Suprapubic skin (tissue), 4 donors: ENCODE results near the gene WNT7A. TPM values are rescaled to one million over a fixed set of nuclear protein-coding genes. Genes with fewer than 3 reads are reported as not detected.

Experiments used
- DNase-seq, 2 donors: peaks; one replicate each; pipeline ENCODE4 v3.0.0-alpha.2; 2019; ENCODE audit warnings: low spot score in 2 of 2
- H3K27ac ChIP-seq: fragments of 200-600 bp; sonication (generic); one replicate; pipeline ENCODE4 v1.5.1; 2019
- H3K27me3 ChIP-seq: fragments of 200-600 bp; sonication (generic); one replicate; pipeline ENCODE4 v1.5.1; 2019
- H3K36me3 ChIP-seq: fragments of 200-600 bp; sonication (generic); one replicate; pipeline ENCODE4 v1.5.1; 2019
- H3K4me1 ChIP-seq: fragments of 200-600 bp; sonication (generic); one replicate; pipeline ENCODE4 v1.5.1; 2019
- H3K4me3 ChIP-seq: fragments of 200-600 bp; sonication (generic); one replicate; pipeline ENCODE4 v1.5.1; 2019; ENCODE audit warnings: mild to moderate bottlenecking
- H3K9me3 ChIP-seq: fragments of 200-600 bp; sonication (generic); one replicate; pipeline ENCODE4 v1.5.1; 2019
- EP300 ChIP-seq: sonication (generic); formaldehyde crosslinking; IDR thresholded peaks from one replicate; pipeline ENCODE4 v1.6.1; 2017; ENCODE audit warnings: antibody characterized with exemption
- POLR2A ChIP-seq, 2 donors: fragments of 450-650 bp; IDR thresholded peaks; one replicate each; pipeline ENCODE4 v1.6.1; 2017; ENCODE audit warnings: antibody characterized with exemption in 2 of 2, mild to moderate bottlenecking in 2 of 2, moderate library complexity in 2 of 2
- POLR2AphosphoS5 ChIP-seq, 3 donors: sonication (generic); formaldehyde crosslinking; IDR thresholded peaks; one replicate each; pipeline ENCODE4 v1.6.1; 2017; ENCODE audit warnings: antibody characterized with exemption in 3 of 3
- WGBS: methylation state at CpG from one replicate; pipeline ENCODE4 v1.1.5; 2018; 5-methylcytosine and 5-hydroxymethylcytosine counted together
- total RNA-seq, 4 donors: library from RNA; depleted of rRNA; stranded (reverse); fragments of >200 nt; gene quantifications; one replicate each; pipeline ENCODE4 v1.1.0, GENCODE V29; 2016
- TF ChIP-seq, protein P1 (sequence below), 2 donors: fragments of 200-600 bp in 1 of 2; fragments of 450-650 bp in 1 of 2; sonication (generic) in 1 of 2; IDR thresholded peaks; one replicate each; pipeline ENCODE4 v1.5.1; 2016 to 2019; ENCODE audit warnings: antibody characterized with exemption in 2 of 2, mild to moderate bottlenecking in 1 of 2, moderate library complexity in 1 of 2

WNT7A gene
- total RNA-seq, 4 donors from 2014 or later = 1.1 to 3.9 (median 1.8) TPM

GRCh38 chr3:13856006-13856405, 23.9 kb downstream of the WNT7A start:
- peaks cover 29% of the 10 kb centered on the region for H3K4me1 ChIP-seq
- TF ChIP-seq, protein P1, sequence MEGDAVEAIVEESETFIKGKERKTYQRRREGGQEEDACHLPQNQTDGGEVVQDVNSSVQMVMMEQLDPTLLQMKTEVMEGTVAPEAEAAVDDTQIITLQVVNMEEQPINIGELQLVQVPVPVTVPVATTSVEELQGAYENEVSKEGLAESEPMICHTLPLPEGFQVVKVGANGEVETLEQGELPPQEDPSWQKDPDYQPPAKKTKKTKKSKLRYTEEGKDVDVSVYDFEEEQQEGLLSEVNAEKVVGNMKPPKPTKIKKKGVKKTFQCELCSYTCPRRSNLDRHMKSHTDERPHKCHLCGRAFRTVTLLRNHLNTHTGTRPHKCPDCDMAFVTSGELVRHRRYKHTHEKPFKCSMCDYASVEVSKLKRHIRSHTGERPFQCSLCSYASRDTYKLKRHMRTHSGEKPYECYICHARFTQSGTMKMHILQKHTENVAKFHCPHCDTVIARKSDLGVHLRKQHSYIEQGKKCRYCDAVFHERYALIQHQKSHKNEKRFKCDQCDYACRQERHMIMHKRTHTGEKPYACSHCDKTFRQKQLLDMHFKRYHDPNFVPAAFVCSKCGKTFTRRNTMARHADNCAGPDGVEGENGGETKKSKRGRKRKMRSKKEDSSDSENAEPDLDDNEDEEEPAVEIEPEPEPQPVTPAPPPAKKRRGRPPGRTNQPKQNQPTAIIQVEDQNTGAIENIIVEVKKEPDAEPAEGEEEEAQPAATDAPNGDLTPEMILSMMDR (IDR thresholded peaks at IDR 0.05) = no peak
- TF ChIP-seq POLR2AphosphoS5 (IDR thresholded peaks at IDR 0.05) = no peak
- TF ChIP-seq POLR2A (IDR thresholded peaks at IDR 0.05) = no peak
- no peak for TF ChIP-seq EP300
- WGBS = 83% methylated on average over 6 of the region's 7 CpGs
- DNase-seq = no peak
- no peaks in the 10 kb centered on the region for H3K9me3 ChIP-seq
- no peaks in the 10 kb centered on the region for H3K36me3 ChIP-seq
- no peak overlapping the region for H3K27ac ChIP-seq
- no peak overlapping the region for H3K4me3 ChIP-seq
- H3K27me3 ChIP-seq = peaks cover 67% of the 10 kb centered on the region

- DNase-seq = no peak
- peaks cover 74% of the 10 kb centered on the region for H3K27me3 ChIP-seq
- H3K36me3 ChIP-seq = no peaks in the 10 kb centered on the region
- WGBS = 85% methylated on average over 25 of the region's 25 CpGs
- no peaks in the 10 kb centered on the region for H3K9me3 ChIP-seq
- no peak overlapping the region for H3K27ac ChIP-seq
- no peak overlapping the region for H3K4me3 ChIP-seq
- TF ChIP-seq POLR2AphosphoS5 (IDR thresholded peaks at IDR 0.05) = no peak
- TF ChIP-seq, protein P1 (IDR thresholded peaks at IDR 0.05) = no peak
- TF ChIP-seq EP300 = no peak
- no peak for TF ChIP-seq POLR2A (IDR thresholded peaks at IDR 0.05)
- peaks cover 37% of the 10 kb centered on the region for H3K4me1 ChIP-seq
Observed at GRCh38 chr3:13854492-13854891, 25.4 kb downstream of the WNT7A start.

DNA sequence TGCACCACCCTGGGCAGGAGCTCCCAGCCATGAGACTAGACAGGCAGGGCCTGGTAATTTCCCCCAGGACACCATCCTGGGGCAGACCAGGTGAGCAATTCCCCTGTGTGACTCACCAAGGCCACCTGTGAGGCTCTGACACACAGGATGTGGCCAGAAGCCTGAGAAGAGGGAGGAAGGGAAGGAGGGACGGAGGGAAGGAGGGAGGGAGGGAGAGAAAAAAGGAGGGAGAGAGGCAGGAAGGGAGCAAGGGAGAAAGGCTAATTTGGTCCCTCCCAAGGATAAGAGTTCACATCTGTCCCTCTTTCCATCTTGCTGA, 25.9 kb downstream of the WNT7A start:
- peaks cover 37% of the 10 kb centered on the region for H3K4me1 ChIP-seq
- H3K27ac ChIP-seq = no peak overlapping the region

GRCh38 chr3:13853256-13853977, 26.5 kb downstream of the WNT7A start:
- Histone ChIP-seq H3K9me3 (no peaks in the 10 kb centered on the region), H3K4me1 (peaks cover 37% of the 10 kb centered on the region), H3K4me3 (no peak overlapping the region), H3K27ac (no peak overlapping the region), H3K36me3 (no peaks in the 10 kb centered on the region), H3K27me3 (peaks cover 67% of the 10 kb centered on the region)
- no peak for DNase-seq
- TF ChIP-seq POLR2A (IDR thresholded peaks at IDR 0.05) (no peak), EP300 (no peak), POLR2AphosphoS5 (IDR thresholded peaks at IDR 0.05) (no peak)
- TF ChIP-seq, protein P1 (IDR thresholded peaks at IDR 0.05) = no peak
- 67% methylated on average over 10 of the region's 11 CpGs for WGBS

More for the DNA sequence above, 25.9 kb downstream of the WNT7A start:
- WGBS = 50% methylated on average over 1 of the region's 1 CpG
- no peak for DNase-seq
- no peaks in the 10 kb centered on the region for H3K36me3 ChIP-seq
- no peaks in the 10 kb centered on the region for H3K9me3 ChIP-seq
- TF ChIP-seq POLR2A (IDR thresholded peaks at IDR 0.05) (no peak), EP300 (no peak), POLR2AphosphoS5 (IDR thresholded peaks at IDR 0.05) (no peak)
- TF ChIP-seq, protein P1 (IDR thresholded peaks at IDR 0.05) = no peak
- H3K27me3 ChIP-seq = peaks cover 73% of the 10 kb centered on the region
- H3K4me3 ChIP-seq = no peak overlapping the region

- no peak for DNase-seq
- TF ChIP-seq EP300 = no peak
- no peaks in the 10 kb centered on the region for H3K9me3 ChIP-seq
- H3K4me1 ChIP-seq = peaks cover 35% of the 10 kb centered on the region
- H3K36me3 ChIP-seq = no peaks in the 10 kb centered on the region
- H3K4me3 ChIP-seq = no peak overlapping the region
- WGBS = 35% methylated on average over 4 of the region's 4 CpGs
- H3K27ac ChIP-seq = no peak overlapping the region
- peaks cover 59% of the 10 kb centered on the region for H3K27me3 ChIP-seq
Observed at GRCh38 chr3:13852638-13853009, 27.2 kb downstream of the WNT7A start.
